ENCODE data around the gene ZMYND11.

DNA sequence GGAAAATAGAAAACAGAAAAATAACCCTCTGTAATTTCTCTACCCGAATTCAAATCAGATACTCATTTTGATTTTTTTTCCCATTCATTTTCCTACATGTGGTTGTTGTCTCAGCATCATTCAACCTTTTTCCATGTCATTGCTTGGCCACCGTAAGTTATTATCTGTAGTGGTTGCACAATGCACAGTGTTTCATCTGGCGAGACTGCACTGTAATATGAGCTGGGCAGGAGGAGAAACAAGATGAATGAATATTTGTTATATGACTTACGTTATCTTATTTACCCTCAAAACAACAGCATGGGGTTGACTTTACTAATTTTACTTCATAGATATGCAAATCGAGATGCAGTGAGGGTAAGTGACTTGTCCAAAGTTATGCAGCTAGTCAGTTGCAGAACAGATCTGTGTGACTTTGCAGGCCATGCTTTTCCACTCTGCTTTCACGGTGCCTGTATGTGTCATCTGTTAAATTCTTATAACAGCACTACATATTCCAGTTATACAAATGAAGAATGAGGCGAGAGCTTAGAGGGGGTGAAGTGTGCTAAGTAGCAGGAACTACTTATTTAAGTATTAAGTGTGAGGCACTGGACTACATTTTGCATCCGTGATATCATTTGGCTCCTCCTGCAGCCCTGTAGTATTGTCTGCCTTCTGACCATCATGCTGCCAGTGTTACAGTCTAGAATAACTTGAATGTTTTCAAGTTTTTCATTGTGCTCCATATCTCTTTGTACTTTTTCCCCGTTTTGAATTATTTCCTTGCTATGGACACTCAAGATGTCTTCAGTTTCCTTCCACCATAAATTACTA lies 56.7 kb downstream of the ZMYND11 start:
- TF ChIP-seq POLR2A (IDR thresholded peaks at IDR 0.05; ENCODE audit: low read depth, low read length) = no peak
- no peak for TF ChIP-seq TAF1 (IDR thresholded peaks at IDR 0.05; ENCODE audit: borderline replicate concordance, low read depth, low read length)
- TF ChIP-seq POLR2AphosphoS5 (IDR thresholded peaks at IDR 0.05; ENCODE audit: low read depth, low read length) = no peak

Measured in GM12892 (cell line).